ENCODE data around the gene NEK9.
A peak's percentile ranks its signal among the peaks of the same experiment; 100 is the strongest.

Gene NEK9

DNA sequence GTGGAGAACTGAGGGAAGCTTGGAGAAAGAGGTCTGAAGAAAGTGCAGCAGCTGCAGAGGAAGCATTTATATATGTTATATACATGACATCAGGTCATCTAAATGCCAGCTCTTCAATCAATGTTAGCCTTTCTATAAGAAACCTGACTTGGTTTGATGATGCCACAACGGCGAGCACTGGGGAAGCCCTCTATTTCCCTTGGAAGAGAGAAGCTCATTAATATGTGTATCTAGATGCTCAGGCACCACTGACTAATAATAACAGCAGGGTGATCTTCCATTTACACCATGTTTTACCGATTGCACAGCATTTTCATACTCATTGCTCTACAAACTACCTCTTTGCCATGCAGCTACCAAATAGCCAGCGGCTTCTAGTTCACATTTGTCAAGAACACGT is 63.8 kb downstream of the NEK9 start:
- H3K4me2 ChIP-seq (ENCODE audit: low read length) = peak overlapping the region; percentile 87
- peaks cover 27% of the 10 kb centered on the region for H3K36me3 ChIP-seq (ENCODE audit: control insufficient read depth, low read length)
- peak overlapping the region; percentile 94 for H3K4me3 ChIP-seq (ENCODE audit: low read length)
- peaks cover 27% of the 10 kb centered on the region for H3K79me2 ChIP-seq (ENCODE audit: control insufficient read depth, low read length)
- TF ChIP-seq, protein P1, sequence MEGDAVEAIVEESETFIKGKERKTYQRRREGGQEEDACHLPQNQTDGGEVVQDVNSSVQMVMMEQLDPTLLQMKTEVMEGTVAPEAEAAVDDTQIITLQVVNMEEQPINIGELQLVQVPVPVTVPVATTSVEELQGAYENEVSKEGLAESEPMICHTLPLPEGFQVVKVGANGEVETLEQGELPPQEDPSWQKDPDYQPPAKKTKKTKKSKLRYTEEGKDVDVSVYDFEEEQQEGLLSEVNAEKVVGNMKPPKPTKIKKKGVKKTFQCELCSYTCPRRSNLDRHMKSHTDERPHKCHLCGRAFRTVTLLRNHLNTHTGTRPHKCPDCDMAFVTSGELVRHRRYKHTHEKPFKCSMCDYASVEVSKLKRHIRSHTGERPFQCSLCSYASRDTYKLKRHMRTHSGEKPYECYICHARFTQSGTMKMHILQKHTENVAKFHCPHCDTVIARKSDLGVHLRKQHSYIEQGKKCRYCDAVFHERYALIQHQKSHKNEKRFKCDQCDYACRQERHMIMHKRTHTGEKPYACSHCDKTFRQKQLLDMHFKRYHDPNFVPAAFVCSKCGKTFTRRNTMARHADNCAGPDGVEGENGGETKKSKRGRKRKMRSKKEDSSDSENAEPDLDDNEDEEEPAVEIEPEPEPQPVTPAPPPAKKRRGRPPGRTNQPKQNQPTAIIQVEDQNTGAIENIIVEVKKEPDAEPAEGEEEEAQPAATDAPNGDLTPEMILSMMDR (IDR thresholded peaks at IDR 0.05; ENCODE audit: low read depth, low read length, poor library complexity, severe bottlenecking) = no peak
- TF ChIP-seq EZH2phosphoT487 (IDR thresholded peaks at IDR 0.05; ENCODE audit: borderline replicate concordance, low read length) = no peak
- peaks cover 6% of the 10 kb centered on the region for H3F3A ChIP-seq (ENCODE audit: control insufficient read depth, insufficient read depth)
- no peaks in the 10 kb centered on the region for H3K9me2 ChIP-seq (replicated peaks; ENCODE audit: control insufficient read depth, low read length)
- H3K27me3 ChIP-seq (ENCODE audit: control insufficient read depth, low read length) = no peaks in the 10 kb centered on the region
- peaks cover 19% of the 10 kb centered on the region for H3K4me1 ChIP-seq (ENCODE audit: control insufficient read depth, low read length)
- no peaks in the 10 kb centered on the region for H4K20me1 ChIP-seq (ENCODE audit: control insufficient read depth, insufficient read depth, low read depth, low read length)
- no peak overlapping the region for H3K27ac ChIP-seq (ENCODE audit: low read depth, low read length)
- H3K9me3 ChIP-seq (ENCODE audit: control insufficient read depth, insufficient read depth, low read length) = no peaks in the 10 kb centered on the region

DNA sequence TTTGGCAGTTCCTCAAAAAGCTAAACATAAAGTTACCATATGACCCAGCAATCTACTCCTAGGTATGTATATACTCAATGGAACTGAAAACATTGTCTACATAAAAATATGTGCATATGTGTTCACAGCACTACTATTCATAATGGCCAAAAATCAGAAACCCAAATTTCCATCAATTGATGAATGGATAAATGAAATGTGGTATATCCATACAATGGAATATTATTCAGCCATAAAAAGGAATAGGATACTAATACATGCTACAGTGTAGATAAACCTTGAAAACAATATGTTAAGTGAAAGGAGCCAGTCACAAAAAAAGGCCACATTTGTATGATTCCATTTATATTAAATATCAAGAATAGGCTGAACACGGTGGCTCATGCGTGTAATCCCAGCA is 66.4 kb downstream of the NEK9 start:
- Histone ChIP-seq H3K9me3 (ENCODE audit: control insufficient read depth, insufficient read depth, low read length) (no peaks in the 10 kb centered on the region), H3K36me3 (ENCODE audit: control insufficient read depth, low read length) (peaks cover 29% of the 10 kb centered on the region), H3K79me2 (ENCODE audit: control insufficient read depth, low read length) (peaks cover 31% of the 10 kb centered on the region), H3K4me1 (ENCODE audit: control insufficient read depth, low read length) (peaks cover 11% of the 10 kb centered on the region), H3K9me2 (replicated peaks; ENCODE audit: control insufficient read depth, low read length) (no peaks in the 10 kb centered on the region), H3K27ac (ENCODE audit: low read depth, low read length) (no peak overlapping the region), H3K4me3 (ENCODE audit: low read length) (no peak overlapping the region), H4K20me1 (ENCODE audit: control insufficient read depth, insufficient read depth, low read depth, low read length) (no peaks in the 10 kb centered on the region), H3F3A (ENCODE audit: control insufficient read depth, insufficient read depth) (no peaks in the 10 kb centered on the region), H3K4me2 (ENCODE audit: low read length) (no peak overlapping the region), H3K27me3 (ENCODE audit: control insufficient read depth, low read length) (no peaks in the 10 kb centered on the region)
- no peak for TF ChIP-seq EZH2phosphoT487 (IDR thresholded peaks at IDR 0.05; ENCODE audit: borderline replicate concordance, low read length)
- TF ChIP-seq, protein P1 (IDR thresholded peaks at IDR 0.05; ENCODE audit: low read depth, low read length, poor library complexity, severe bottlenecking) = no peak

DNA sequence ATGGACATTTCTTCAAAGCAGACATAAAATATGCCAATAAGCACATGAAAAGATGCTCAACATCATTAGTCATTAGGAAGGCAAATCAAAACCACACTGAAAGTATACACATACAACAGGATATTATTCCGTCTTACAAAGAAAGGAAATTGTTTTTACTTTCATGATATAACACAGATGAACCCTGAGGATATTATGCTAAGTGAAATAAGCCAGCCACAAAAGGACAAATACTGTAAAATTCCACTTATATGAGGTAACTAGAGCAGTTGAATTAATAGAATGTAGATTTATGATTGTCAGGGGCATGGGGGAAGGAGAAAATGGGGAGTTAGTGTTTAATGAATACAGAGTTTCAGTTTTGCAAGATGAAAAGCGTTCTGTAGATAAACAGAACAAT is 67.2 kb downstream of the NEK9 start:
- Histone ChIP-seq H3K4me3 (ENCODE audit: low read length) (no peak overlapping the region), H4K20me1 (ENCODE audit: control insufficient read depth, insufficient read depth, low read depth, low read length) (no peaks in the 10 kb centered on the region), H3K4me2 (ENCODE audit: low read length) (no peak overlapping the region), H3K9me3 (ENCODE audit: control insufficient read depth, insufficient read depth, low read length) (no peaks in the 10 kb centered on the region), H3K4me1 (ENCODE audit: control insufficient read depth, low read length) (peaks cover 11% of the 10 kb centered on the region), H3K27ac (ENCODE audit: low read depth, low read length) (no peak overlapping the region), H3K9me2 (replicated peaks; ENCODE audit: control insufficient read depth, low read length) (no peaks in the 10 kb centered on the region), H3K36me3 (ENCODE audit: control insufficient read depth, low read length) (peaks cover 30% of the 10 kb centered on the region), H3K27me3 (ENCODE audit: control insufficient read depth, low read length) (no peaks in the 10 kb centered on the region), H3K79me2 (ENCODE audit: control insufficient read depth, low read length) (peaks cover 31% of the 10 kb centered on the region), H3F3A (ENCODE audit: control insufficient read depth, insufficient read depth) (no peaks in the 10 kb centered on the region)
- no peak for TF ChIP-seq EZH2phosphoT487 (IDR thresholded peaks at IDR 0.05; ENCODE audit: borderline replicate concordance, low read length)
- TF ChIP-seq, protein P1 (IDR thresholded peaks at IDR 0.05; ENCODE audit: low read depth, low read length, poor library complexity, severe bottlenecking) = no peak

Data from DOHH2 (cell line).